H9 (cell line): ENCODE results near the gene ATM. TPM values are rescaled to one million over a fixed set of nuclear protein-coding genes. Genes with fewer than 3 reads are reported as not detected.

ENCODE experiments used
- DNase-seq: peaks from one replicate; pipeline ENCODE4 v3.0.0-alpha.2; 2017
- H2AFZ ChIP-seq: one replicate; pipeline ENCODE4 v1.6.1; 2013; ENCODE audit warnings: mild to moderate bottlenecking, low read length, control low read depth, moderate library complexity
- H2AK5ac ChIP-seq: 2 replicates; pipeline ENCODE4 v1.6.1; 2013; ENCODE audit warnings: low read length, control low read depth, mixed read lengths; ENCODE audit not compliant: insufficient read length
- H2BK120ac ChIP-seq: one replicate; pipeline ENCODE4 v1.6.1; 2013; ENCODE audit warnings: low read depth, mild to moderate bottlenecking, low read length, control low read depth, inconsistent platforms; ENCODE audit not compliant: poor library complexity, severe bottlenecking
- H2BK12ac ChIP-seq: 2 replicates; pipeline ENCODE4 v1.6.1; 2013; ENCODE audit warnings: low read length, control low read depth, mixed read lengths, low read depth; ENCODE audit not compliant: insufficient read length
- H2BK15ac ChIP-seq: 2 replicates; pipeline ENCODE4 v1.6.1; 2013; ENCODE audit warnings: low read depth, low read length, control low read depth
- H2BK20ac ChIP-seq: one replicate; pipeline ENCODE4 v1.6.1; 2013; ENCODE audit warnings: low read depth, mild to moderate bottlenecking, low read length, control low read depth, inconsistent platforms; ENCODE audit not compliant: poor library complexity, severe bottlenecking
- H2BK5ac ChIP-seq: 2 replicates; pipeline ENCODE4 v1.6.1; 2013; ENCODE audit warnings: low read length, control low read depth, mixed read lengths; ENCODE audit not compliant: insufficient read length
- H3K14ac ChIP-seq: 2 replicates; pipeline ENCODE4 v1.6.1; 2013; ENCODE audit warnings: low read length, control low read depth; ENCODE audit not compliant: insufficient read depth
- H3K18ac ChIP-seq: 2 replicates; pipeline ENCODE4 v1.6.1; 2013; ENCODE audit warnings: low read depth, mild to moderate bottlenecking, mixed read lengths, low read length, control low read depth; ENCODE audit not compliant: insufficient read length
- H3K23ac ChIP-seq: 2 replicates; pipeline ENCODE4 v1.6.1; 2013; ENCODE audit warnings: low read length, control low read depth, mixed read lengths, low read depth; ENCODE audit not compliant: insufficient read length
- H3K23me2 ChIP-seq: 2 replicates; pipeline ENCODE4 v1.6.1; 2013; ENCODE audit warnings: low read depth, mild to moderate bottlenecking, mixed read lengths, low read length, control low read depth; ENCODE audit not compliant: insufficient read length, poor library complexity, severe bottlenecking
- H3K27ac ChIP-seq: 2 replicates; pipeline ENCODE4 v1.5.1; 2013; ENCODE audit warnings: low read length, control low read depth, mixed read lengths, low read depth; ENCODE audit not compliant: insufficient read length
- H3K27me3 ChIP-seq: 2 replicates; pipeline ENCODE4 v1.6.1; 2013; ENCODE audit warnings: low read length, control low read depth, inconsistent platforms; ENCODE audit not compliant: insufficient read depth
- H3K4ac ChIP-seq: 2 replicates; pipeline ENCODE4 v1.6.1; 2013; ENCODE audit warnings: low read depth, mild to moderate bottlenecking, control low read depth, inconsistent platforms, low read length, moderate library complexity
- H3K4me1 ChIP-seq: 2 replicates; pipeline ENCODE4 v1.6.1; 2013; ENCODE audit warnings: low read length, control low read depth, inconsistent platforms; ENCODE audit not compliant: insufficient read depth
- H3K4me2 ChIP-seq: 2 replicates; pipeline ENCODE4 v1.6.1; 2013; ENCODE audit warnings: low read length, control low read depth, mixed read lengths; ENCODE audit not compliant: insufficient read length, insufficient read depth
- H3K56ac ChIP-seq: 2 replicates; pipeline ENCODE4 v1.6.1; 2013; ENCODE audit warnings: low read depth, mild to moderate bottlenecking, mixed read lengths, low read length, control low read depth; ENCODE audit not compliant: insufficient read length
- H3K79me1 ChIP-seq: 2 replicates; pipeline ENCODE4 v1.6.1; 2013; ENCODE audit warnings: low read depth, mild to moderate bottlenecking, moderate library complexity, low read length, control low read depth, inconsistent platforms; ENCODE audit not compliant: insufficient read depth, poor library complexity, severe bottlenecking
- H3K79me2 ChIP-seq: 2 replicates; pipeline ENCODE4 v1.6.1; 2013; ENCODE audit warnings: low read length, control low read depth, inconsistent platforms; ENCODE audit not compliant: insufficient read depth
- H3K9ac ChIP-seq: 2 replicates; pipeline ENCODE4 v1.6.1; 2013; ENCODE audit warnings: low read length, control low read depth, mixed read lengths; ENCODE audit not compliant: insufficient read length; ENCODE audit errors: extremely low read depth
- H3K9me3 ChIP-seq: one replicate; pipeline ENCODE4 v1.6.1; 2013; ENCODE audit warnings: low read depth, low read length, inconsistent platforms; ENCODE audit not compliant: control insufficient read depth
- H3T11ph ChIP-seq: one replicate; pipeline ENCODE4 v1.6.1; 2013; ENCODE audit warnings: mild to moderate bottlenecking, low read length, control low read depth, inconsistent platforms
- H4K20me1 ChIP-seq: one replicate; pipeline ENCODE4 v1.6.1; 2013; ENCODE audit not compliant: control insufficient read depth, insufficient read length, insufficient read depth
- H4K5ac ChIP-seq: 2 replicates; pipeline ENCODE4 v1.6.1; 2013; ENCODE audit warnings: low read depth, mild to moderate bottlenecking, mixed read lengths, low read length, control low read depth; ENCODE audit not compliant: insufficient read length
- H4K8ac ChIP-seq: replicated peaks from 2 replicates; pipeline ENCODE4 v1.6.1; 2013; ENCODE audit warnings: low read length, control low read depth, mixed read lengths, low read depth; ENCODE audit not compliant: insufficient read length
- H4K91ac ChIP-seq: 2 replicates; pipeline ENCODE4 v1.6.1; 2013; ENCODE audit warnings: low read depth, mild to moderate bottlenecking, moderate library complexity, mixed read lengths, low read length, control low read depth; ENCODE audit not compliant: insufficient read length
- H3K27ac Mint-ChIP-seq, 3 experiments: 2 replicates in 2 of 3; 3 replicates in 1 of 3; pipeline ENCODE4 v1.8.0; 2020 to 2021; ENCODE audit warnings: mixed read lengths in 3 of 3, mild to moderate bottlenecking in 1 of 3, moderate library complexity in 1 of 3
- H3K27me3 Mint-ChIP-seq: 2 replicates; pipeline ENCODE4 v1.8.0; 2021; ENCODE audit warnings: low read depth, mild to moderate bottlenecking, moderate library complexity, mixed read lengths
- H3K36me3 Mint-ChIP-seq, 3 experiments: 2 replicates in 2 of 3; 3 replicates in 1 of 3; pipeline ENCODE4 v1.8.0; 2020 to 2021; ENCODE audit warnings: low read depth in 3 of 3, mixed read lengths in 3 of 3; ENCODE audit not compliant: insufficient read depth in 1 of 3
- H3K4me1 Mint-ChIP-seq, 2 experiments: 2 replicates each; pipeline ENCODE4 v1.8.0; 2020; ENCODE audit warnings: mixed read lengths in 2 of 2
- H3K4me3 Mint-ChIP-seq, 2 experiments: 2 replicates in 1 of 2; 3 replicates in 1 of 2; pipeline ENCODE4 v1.8.0; 2020 to 2021; ENCODE audit warnings: mild to moderate bottlenecking in 2 of 2, mixed read lengths in 2 of 2, moderate library complexity in 1 of 2
- H3K9me3 Mint-ChIP-seq, 2 experiments: 2 replicates in 1 of 2; 3 replicates in 1 of 2; pipeline ENCODE4 v1.8.0; 2020; ENCODE audit warnings: mild to moderate bottlenecking in 2 of 2, mixed read lengths in 2 of 2, moderate library complexity in 1 of 2
- WGBS: extraction: QIAGEN DNeasy Blood & Tissue Kit; methylation state at CpG from one replicate; pipeline ENCODE4 v1.1.7; 2013; ENCODE audit warnings: missing lambda C conversion rate, low lambda C conversion rate, mixed read lengths; ENCODE audit not compliant: insufficient read length; ENCODE audit errors: extremely low coverage; 5-methylcytosine and 5-hydroxymethylcytosine counted together
- total RNA-seq: library from RNA; stranded (reverse); gene quantifications from 2 replicates; pipeline ENCODE4 v1.2.1, GENCODE V29; 2021
- TF ChIP-seq, protein P1 (sequence below): fragments of 200-600 bp; sonication (generic); conservative IDR thresholded peaks from 3 replicates; pipeline ENCODE4 v1.8.0; 2021; ENCODE audit warnings: antibody characterized with exemption, mild to moderate bottlenecking

The ATM gene
- total RNA-seq, 1 experiment from 2014 or later, result 58.9 TPM

DNA sequence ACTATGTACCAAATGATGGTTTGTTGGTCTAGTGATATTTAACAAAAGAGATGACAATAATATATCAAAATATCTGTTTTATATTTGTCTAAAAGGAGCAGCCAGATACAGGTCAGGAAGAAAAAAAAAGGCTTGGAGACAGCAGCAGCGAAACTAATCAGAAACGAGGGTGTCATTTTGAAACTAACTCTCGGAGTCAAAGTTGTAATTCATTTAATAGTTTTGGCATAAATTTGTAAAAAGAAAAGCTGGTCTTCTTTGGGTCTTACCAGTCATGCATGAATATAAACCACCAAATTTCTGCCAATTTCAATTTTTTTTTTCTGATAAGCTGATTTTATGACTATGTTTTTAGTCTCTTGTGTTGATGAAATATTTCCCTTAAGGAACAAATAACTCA, 26.0 kb upstream of the ATM start:
- H3K4me1 ChIP-seq, result peaks cover 6% of the 10 kb centered on the region; the same call in 1 of the 2 replicates
- H4K20me1 ChIP-seq, result no peaks in the 10 kb centered on the region
- no peaks in the 10 kb centered on the region for H3K9me3 ChIP-seq
- H2BK120ac ChIP-seq, result no peak overlapping the region
- no peak overlapping the region for H4K91ac ChIP-seq
- no CpG with 5 or more reads among the region's 3 CpGs for WGBS
- H2BK20ac ChIP-seq, result no peak overlapping the region
- H3K27ac Mint-ChIP-seq, result no peak overlapping the region
- no peaks in the 10 kb centered on the region for H3K27me3 Mint-ChIP-seq
- no peak overlapping the region for H3K4ac ChIP-seq
- peaks cover 14 to 18% of the 10 kb centered on the region in 2 experiments for H3K4me1 Mint-ChIP-seq
- no peaks in the 10 kb centered on the region; the same call in 1 of the 2 replicates for H3K79me2 ChIP-seq
- peaks cover 20 to 54% (median 44%) of the 10 kb centered on the region in 3 experiments; a peak in 6 of 7 replicates for H3K36me3 Mint-ChIP-seq
- no peak overlapping the region for H4K5ac ChIP-seq
- no peak overlapping the region for H3K9ac ChIP-seq
- H2BK12ac ChIP-seq, result no peak overlapping the region
- H3K56ac ChIP-seq, result no peak overlapping the region
- no peaks in the 10 kb centered on the region for H3K79me1 ChIP-seq
- no peak overlapping the region for H3T11ph ChIP-seq
- no peak overlapping the region for H4K8ac ChIP-seq
- no peak overlapping the region for H2AK5ac ChIP-seq
- H3K27me3 ChIP-seq, result no peaks in the 10 kb centered on the region
- no peaks in the 10 kb centered on the region for H3K9me3 Mint-ChIP-seq
- no peak overlapping the region for H2BK5ac ChIP-seq
- H3K14ac ChIP-seq, result no peak overlapping the region
- DNase-seq, result no peak
- H3K23me2 ChIP-seq, result no peaks in the 10 kb centered on the region
- H3K27ac ChIP-seq, result no peak overlapping the region
- TF ChIP-seq, protein P1, sequence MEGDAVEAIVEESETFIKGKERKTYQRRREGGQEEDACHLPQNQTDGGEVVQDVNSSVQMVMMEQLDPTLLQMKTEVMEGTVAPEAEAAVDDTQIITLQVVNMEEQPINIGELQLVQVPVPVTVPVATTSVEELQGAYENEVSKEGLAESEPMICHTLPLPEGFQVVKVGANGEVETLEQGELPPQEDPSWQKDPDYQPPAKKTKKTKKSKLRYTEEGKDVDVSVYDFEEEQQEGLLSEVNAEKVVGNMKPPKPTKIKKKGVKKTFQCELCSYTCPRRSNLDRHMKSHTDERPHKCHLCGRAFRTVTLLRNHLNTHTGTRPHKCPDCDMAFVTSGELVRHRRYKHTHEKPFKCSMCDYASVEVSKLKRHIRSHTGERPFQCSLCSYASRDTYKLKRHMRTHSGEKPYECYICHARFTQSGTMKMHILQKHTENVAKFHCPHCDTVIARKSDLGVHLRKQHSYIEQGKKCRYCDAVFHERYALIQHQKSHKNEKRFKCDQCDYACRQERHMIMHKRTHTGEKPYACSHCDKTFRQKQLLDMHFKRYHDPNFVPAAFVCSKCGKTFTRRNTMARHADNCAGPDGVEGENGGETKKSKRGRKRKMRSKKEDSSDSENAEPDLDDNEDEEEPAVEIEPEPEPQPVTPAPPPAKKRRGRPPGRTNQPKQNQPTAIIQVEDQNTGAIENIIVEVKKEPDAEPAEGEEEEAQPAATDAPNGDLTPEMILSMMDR, result no peak
- no peak overlapping the region for H3K23ac ChIP-seq
- H3K18ac ChIP-seq, result no peak overlapping the region
- no peak overlapping the region for H3K4me3 Mint-ChIP-seq
- H2BK15ac ChIP-seq, result no peak overlapping the region
- H2AFZ ChIP-seq, result no peak overlapping the region
- H3K4me2 ChIP-seq, result no peak overlapping the region
